Tibial nerve (tissue), 4 donors: Measurements from ENCODE around the gene BCKDHA.
"Not testable (repeated sequence)": the region's sequence is repeated elsewhere in the genome, so short reads cannot be mapped to it uniquely, and the experiment has no call there.

Experiments
- CTCF ChIP-seq, 5 experiments: fragments of 200-600 bp in 3 of 5; fragments of 450-650 bp in 2 of 5; sonication (generic) in 3 of 5; IDR thresholded peaks; one replicate each; pipeline ENCODE4 v1.5.1; 2016 to 2019; ENCODE audit warnings: antibody characterized with exemption in 5 of 5, mild to moderate bottlenecking in 3 of 5, moderate library complexity in 2 of 5
- EP300 ChIP-seq, 2 donors: sonication (generic); formaldehyde crosslinking; IDR thresholded peaks; one replicate each; pipeline ENCODE4 v1.6.1; 2017; ENCODE audit warnings: antibody characterized with exemption in 2 of 2, mild to moderate bottlenecking in 1 of 2
- POLR2A ChIP-seq, 2 donors: fragments of 450-650 bp; IDR thresholded peaks; one replicate each; pipeline ENCODE4 v1.6.1; 2017; ENCODE audit warnings: antibody characterized with exemption in 2 of 2, mild to moderate bottlenecking in 2 of 2, moderate library complexity in 2 of 2

GRCh38 chr19:41408846-41409245, 11.2 kb downstream of the BCKDHA start:
- not testable (repeated sequence) for TF ChIP-seq CTCF, POLR2A, EP300 (IDR thresholded peaks at IDR 0.05)
